ENCODE results near the gene SMIM30.

GRCh38 chr7:113113912-113114311 is 4.4 kb downstream of the SMIM30 start:
- TF ChIP-seq CTCF (IDR thresholded peaks at IDR 0.05; ENCODE audit: poor library complexity) (peak; percentile 10), EZH2 (IDR thresholded peaks at IDR 0.05; ENCODE audit: borderline replicate concordance) (no peak), EZH2phosphoT487 (IDR thresholded peaks at IDR 0.05; ENCODE audit: low read depth, severe bottlenecking, unreplicated experiment) (no peak)

All from hepatocyte (in vitro differentiated cells).